Epithelial cell of prostate (primary cell): ENCODE results near the gene TNFRSF13B.
"Not testable (repeated sequence)": the region's sequence is repeated elsewhere in the genome, so short reads cannot be mapped to it uniquely, and the experiment has no call there.

ENCODE experiments used
- DNase-seq: peaks from one replicate; pipeline ENCODE4 v3.0.0-alpha.2; 2011; ENCODE audit warnings: low read depth, low spot score
- H3K27ac ChIP-seq: fragments of 450-650 bp; 2 replicates; pipeline ENCODE4 v1.5.1; 2017; ENCODE audit warnings: mild to moderate bottlenecking

TNFRSF13B gene

DNA sequence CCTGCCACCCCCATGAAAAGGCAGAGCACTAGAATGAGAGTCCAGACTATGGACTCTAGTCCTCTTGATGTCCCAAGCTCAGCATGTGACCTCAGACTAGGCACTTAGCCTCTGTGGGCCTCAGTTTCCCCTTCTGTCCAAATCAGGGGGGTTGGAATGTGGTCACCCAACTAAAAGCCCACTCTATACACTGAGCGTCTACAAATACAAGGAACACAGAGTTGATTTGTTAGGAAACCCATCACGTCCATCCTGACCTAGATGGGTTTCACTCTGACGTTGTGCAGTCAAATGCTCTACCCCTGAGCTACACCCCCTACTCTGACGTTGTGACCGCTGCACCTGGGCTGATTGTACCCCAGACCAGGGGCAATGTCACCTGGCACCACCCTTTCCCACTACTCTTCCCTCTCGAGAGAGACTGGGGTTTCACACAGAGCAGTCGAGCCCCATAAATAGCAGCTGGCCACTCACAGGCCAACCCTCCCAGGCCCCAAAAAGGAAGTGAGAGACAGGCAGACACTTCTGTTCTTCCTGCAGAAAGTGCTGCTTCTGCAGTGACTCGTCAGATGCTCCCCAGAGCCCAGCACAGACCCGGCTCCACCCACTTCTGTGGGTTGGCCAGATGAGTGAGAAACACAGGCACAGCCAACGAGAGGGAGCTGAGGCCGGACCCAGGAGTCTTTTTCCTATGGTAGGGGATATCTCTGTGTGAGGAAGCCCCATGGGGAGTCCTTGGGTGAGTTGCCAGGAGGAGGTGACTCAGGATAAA is 16.1 kb upstream of the TNFRSF13B start:
- no peak for DNase-seq
- no peak overlapping the region for H3K27ac ChIP-seq

DNA sequence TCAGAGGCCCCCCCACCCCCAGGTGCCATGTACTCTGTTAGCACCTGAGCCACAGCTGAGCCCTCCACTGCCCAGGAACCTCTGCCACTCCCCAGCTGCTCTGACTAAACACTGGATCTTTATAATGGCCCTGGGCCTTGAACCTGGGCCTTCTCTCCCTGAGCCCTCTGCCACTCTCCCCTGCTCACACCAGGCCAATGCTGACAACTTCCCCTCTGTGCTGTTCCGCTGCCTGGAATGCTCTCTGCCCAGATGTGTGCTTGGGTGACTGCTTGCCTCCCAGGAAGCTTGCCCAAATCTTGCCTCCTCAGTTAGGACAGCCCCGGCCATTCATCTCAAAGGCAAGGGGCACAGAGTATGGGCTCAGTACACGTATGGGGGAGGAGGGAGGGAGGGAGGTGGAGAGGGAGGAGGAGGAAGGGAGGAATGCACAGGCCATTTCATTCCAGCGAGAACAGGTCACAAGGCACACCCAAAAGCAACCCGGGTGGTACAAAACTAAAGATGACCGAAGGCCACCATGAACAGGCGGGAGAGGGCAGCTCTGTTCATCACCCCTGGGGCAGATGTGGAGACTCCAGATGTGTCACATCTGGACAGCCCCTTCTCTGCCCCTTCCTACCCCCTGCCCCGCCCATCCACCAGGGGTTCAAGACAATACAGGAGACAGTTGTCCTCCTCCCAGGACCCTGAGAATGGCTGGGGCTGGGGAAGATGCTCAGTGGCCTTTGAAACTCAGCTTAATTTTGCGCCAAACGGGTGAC is 15.3 kb upstream of the TNFRSF13B start:
- H3K27ac ChIP-seq, result no peak overlapping the region
- no peak for DNase-seq

DNA sequence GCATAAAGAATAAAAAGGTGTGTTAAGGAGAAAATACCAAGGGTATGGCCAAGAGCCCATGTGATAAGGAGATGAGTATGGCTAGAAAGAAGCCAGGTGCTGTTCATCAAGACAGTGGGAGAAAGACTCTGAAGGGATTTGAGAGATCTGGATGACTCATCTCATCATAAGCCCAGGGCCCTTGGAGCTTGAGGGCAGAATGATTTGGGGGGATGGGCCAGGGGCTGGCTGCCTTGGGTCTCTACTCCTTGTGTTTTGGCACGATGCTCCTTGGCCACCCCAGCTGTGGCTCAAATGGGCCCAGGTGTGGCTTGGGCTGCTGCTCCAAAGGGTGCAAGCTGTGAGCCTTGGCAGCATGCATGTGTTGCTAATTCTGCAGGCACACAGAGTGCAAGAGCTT is 14.5 kb upstream of the TNFRSF13B start:
- DNase-seq, result no peak
- no peak overlapping the region for H3K27ac ChIP-seq

DNA sequence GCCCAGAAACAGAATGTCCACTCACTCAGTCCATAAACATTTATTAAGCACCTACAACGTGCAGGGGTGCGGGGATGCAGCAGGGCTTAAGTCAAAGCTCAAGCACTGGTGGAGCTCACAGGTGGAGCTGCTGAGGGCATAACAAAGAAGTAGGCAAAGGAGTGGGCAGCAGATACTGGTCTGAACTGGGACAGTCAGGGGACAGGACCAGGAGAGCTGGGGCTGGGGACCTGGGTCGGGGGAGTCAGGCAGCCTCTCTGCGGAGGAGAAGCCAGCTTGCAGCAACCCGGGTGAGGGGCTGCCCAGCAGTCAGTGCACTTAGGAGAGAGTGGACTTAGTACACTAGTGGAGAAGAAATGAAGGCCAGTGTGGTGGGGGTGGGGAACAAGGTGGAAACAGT is 10.0 kb upstream of the TNFRSF13B start:
- DNase-seq, result no peak
- H3K27ac ChIP-seq, result no peak overlapping the region

DNA sequence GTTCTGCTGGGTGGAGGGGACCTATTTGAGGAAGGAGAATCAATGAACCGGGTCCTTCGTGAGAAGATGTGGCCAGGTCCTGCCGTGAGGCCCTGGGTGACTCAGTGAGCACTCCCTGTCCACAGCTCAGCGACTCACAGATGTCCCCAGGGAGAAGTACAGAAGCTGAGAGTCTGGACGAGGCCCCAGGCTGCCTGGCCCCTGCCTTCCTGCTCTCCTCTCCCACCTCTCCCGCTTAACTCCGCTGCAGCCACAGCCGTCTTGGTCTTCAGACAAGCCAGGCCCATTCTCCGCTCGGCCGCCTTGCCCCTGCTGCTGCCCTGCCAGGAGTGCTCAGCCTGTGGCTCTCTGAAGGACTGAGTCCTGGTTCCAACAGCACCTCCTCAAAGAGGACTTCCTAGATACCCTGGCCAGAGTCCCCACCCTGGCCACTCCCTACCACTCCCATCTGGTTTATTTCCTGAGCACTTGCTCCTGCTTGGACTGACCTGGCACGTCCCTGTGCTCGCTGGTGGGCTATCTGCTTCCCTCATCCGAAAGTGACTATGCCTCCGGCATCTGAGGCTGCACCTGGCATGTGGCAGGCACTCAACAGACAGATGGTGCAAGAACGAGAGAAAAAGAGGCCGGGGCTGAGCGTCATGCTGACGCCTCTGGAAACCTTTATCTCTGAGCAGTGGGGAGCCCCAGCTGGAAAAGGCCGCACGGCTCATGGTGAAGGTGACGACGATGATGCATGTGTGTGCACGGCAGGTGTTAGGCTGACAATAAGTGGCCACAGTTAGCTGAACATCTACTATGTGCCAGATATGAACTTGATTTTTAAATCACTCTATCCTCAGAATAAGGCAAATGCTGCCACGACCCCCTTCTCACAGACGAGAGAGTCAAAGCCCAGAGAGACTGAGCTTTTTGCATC is 9.2 kb upstream of the TNFRSF13B start:
- no peak overlapping the region for H3K27ac ChIP-seq
- no peak for DNase-seq

DNA sequence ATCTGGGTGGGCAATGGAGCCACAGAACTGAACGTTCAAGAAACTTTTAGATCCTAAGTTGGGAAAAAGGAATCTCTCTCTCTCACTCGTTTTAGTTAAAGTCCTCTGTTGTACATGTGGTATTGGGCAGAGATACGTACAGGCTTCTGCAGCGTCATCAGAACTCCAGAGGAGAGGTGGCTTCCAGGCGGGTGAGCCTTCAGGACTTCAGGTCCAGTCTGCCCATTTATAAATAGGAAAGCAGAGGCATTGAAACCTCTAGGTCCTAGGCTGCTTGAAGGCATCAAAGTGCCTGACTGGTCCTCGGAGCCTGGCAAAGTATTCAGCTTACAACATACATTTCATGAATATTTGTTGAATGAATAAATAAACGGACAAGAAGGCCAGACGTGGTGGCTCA is 8.1 kb upstream of the TNFRSF13B start:
- no peak overlapping the region for H3K27ac ChIP-seq
- DNase-seq, result no peak

DNA sequence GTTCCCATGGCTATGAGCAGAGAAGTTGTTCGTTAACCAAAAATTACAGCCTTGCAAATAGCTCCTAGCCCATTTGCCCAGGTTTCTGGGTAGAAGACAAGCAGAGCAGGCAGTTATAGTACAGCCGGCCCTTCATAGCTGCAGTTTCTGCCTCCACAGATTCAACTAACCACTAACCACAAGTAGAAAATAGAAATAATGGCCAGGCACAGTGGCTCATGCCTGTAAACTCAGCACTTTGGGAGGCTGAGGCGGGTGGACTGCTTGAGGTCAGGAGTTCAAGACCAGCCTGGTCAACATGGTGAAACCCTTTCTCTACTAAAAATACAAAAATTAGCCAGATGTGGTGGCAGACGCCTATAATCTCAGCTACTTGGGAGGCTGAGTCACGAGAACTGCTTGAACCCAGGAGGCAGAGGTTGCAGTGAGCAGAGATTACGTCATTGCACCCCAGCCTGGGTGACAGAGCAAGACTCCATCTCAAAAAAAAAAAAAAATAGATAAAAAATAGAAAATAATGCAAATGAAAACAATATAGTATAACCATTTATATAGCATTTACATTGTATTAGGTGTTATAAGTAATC is 7.4 kb upstream of the TNFRSF13B start:
- not testable (repeated sequence) for H3K27ac ChIP-seq, DNase-seq

DNA sequence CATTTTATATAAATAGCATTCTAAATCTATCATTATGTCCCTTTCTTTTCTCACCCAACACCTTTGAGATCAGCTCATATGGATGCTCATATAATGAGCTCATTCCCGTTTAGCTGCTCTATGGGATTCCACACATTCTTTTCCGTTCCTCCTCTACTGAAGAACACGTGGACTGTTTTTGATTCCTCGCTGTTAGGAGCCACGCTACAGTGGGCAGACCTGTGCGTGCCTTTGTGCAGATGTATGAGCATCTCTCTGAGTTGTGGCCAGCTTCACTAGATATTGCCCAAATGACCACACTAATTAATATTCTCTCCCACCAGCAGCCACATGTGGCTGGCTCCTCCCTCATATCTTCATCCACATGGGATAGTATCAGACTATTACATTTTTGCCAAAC is 6.0 kb upstream of the TNFRSF13B start:
- DNase-seq, result no peak
- H3K27ac ChIP-seq, result no peak overlapping the region

DNA sequence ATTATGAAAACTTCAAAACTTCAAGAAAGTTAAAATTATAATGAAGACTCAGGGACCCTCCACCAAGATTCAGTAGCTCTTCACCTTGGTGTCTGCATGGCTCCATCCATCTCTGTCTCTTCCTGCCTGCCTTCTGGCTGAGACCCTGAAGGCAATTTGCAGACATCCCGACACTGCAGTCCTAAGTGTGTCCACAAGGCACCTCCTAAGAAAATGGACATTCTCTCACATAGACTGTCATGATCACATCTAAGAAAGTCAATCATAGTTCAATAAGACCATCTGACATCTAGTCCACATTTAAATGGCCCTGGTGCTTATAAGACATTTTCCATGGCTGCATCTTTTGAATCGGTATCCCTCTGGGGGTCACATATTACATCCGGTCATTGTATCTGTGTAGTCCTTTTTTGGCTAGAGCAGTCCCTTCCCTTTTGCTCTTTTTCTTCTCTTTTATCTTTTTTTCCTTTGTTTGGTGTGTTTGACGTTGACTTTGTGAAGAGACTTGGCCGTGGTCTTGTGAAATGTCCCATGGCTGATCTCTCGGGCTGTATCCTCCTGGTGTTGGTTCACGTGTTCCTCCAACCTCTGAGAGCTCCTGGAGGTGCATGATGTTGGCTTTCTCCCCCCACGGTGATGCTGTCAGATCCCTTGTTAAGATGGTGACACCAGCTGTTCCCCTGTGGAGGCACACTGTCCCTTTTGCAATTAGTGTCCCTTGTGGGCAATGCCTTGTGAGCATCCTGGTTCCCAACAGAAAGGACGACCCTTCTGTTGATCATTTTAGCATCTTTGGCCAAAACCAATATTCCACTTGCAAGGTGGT is 5.0 kb upstream of the TNFRSF13B start:
- DNase-seq, result no peak
- H3K27ac ChIP-seq, result no peak overlapping the region

DNA sequence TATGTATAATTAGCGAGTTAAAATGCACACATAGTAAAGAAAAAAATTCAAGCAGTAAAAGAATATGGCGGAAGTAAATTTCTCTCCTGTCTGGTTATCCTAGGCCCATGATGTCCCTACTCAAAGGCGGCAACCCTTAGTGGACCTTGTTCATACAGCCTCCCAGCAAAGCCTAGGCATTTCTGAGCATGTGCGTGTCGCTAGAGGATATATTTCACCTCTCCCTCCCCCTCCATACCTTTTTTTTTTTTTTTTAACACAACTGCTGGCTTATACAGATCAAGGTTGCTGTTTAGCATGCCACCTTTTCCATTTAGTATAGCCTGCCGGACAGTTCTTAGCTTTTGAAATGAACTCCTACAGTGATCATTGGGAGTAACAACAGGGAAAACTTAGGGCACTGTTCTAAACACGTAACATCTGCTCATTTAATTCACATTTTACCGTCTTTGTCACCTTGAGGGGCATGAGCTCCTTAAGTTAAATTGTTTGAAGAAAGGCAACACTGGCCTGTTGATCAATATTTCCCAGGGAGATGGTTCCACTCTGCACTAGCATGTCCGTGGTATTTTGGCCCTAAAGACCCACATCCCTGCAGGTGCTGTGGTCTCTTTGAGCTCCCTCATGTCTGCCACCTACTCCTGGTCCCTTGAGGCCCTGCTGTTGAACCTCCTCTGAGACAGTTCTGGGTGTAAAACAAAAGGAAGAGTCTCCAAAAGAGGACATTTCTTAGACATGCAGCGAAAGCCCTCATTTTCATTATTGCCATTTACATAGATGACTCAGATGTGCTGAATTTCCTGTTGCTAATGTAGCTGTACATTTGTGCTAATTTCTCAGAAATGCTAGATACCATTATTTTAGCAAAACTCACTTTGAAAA is 4.1 kb upstream of the TNFRSF13B start:
- no peak overlapping the region for H3K27ac ChIP-seq
- DNase-seq, result no peak

DNA sequence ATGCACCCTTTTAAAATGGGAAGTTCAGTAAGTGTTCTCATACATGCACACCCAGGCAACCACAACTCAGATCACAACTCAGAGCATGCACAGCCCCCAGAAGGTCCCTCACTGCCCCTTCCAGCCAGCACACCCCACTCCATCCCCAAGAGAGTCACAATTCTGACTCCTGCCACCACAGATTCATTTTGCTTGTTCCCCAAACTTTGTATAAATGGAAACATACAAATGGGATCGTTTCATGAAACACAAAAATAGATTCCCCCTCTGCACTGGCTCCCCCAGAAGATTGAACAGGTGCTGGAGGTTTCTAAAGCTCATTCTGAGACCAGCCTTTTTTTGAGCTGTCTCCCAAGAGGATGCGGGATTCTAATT is 3.3 kb upstream of the TNFRSF13B start:
- DNase-seq, result no peak
- no peak overlapping the region for H3K27ac ChIP-seq

DNA sequence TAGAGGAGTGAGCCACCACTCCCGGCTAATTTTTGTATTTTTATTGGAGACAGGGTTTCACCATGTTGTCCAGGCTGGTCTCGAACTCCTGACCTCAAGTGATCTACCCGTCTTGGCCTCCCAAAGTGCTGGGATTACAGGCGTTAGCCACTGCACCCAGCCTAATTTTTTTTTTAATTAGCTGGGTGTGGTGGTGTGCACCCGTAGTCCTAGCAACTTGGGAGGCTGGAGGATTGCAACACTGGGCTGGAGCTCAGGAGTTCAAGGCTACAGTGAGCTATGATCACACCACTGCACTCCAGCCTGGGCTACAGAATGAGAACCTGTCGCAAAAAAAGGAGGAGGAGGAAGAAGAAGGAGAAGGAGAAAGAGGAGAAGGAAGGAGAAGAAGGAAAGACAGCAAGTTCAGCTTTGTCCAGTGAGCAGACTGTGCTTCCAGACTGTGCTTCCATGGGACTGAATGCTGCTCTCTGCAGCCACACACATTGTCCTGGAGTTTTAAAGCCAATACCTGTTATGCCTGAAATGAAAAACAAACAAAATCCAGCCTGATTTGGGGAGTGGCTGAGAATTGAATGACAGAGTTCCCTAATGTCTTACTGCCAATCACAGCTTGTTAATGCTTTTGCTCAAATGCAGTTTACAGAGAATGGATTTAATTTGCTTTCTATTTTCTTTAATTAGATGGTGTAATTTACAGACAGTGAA is 2.8 kb upstream of the TNFRSF13B start:
- DNase-seq, result no peak
- H3K27ac ChIP-seq, result no peak overlapping the region

DNA sequence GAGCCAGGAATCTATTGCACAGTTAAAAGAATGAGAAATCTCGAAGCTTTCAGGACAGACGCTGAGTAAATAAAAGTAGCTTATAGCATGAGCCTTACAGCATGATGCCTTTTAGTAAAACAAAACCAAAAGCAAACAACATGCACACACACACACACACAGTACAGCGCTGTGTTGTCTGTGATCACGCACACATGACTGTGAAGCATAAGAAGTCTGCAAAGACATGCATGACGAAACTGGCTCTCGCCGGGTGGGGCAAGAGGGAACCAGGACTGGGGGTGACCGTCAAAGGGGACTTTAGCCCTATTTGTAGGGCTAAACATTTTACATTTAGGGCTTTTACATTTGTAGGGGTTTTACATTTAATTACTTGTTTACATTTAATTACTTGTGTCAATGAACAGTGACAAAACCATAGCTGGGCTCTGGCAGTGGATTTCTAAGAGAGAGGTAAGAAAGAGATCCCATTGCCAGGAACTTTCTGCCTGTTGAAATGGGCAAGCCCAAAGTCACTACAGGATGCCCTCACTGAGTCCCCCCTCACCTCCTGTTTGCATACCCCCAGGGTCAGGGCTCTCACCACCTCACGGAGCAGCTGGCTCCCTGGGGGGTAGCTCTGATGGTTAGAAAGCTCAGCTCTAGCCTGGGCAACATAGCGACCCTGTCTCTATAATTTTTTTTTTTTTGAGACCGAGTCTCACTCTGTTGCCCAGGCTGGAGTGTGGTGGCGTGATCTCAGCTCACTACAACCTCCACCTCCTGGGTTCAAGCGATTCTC is 2.0 kb upstream of the TNFRSF13B start:
- no peak overlapping the region for H3K27ac ChIP-seq
- DNase-seq, result no peak

DNA sequence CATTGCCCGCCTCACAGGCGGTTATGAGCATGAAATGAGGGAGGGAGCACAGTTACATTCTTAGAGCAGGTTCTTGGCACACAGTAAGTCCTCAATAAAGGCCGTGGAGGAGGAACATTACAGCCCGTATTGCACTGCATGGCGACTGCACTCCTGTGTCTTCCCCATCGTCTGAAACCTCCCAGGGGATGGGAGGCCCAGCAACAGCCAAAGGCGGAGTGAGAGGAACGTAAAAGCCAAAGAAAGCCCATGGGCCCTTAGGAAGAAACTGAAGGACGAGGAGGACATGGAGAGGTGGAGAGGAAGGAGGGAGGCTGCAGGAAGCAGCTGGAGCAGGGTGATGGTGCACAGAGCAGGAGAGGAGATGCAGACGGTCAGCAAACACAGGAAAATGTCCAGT is 1.1 kb upstream of the TNFRSF13B start:
- not testable (repeated sequence) for DNase-seq, H3K27ac ChIP-seq

DNA sequence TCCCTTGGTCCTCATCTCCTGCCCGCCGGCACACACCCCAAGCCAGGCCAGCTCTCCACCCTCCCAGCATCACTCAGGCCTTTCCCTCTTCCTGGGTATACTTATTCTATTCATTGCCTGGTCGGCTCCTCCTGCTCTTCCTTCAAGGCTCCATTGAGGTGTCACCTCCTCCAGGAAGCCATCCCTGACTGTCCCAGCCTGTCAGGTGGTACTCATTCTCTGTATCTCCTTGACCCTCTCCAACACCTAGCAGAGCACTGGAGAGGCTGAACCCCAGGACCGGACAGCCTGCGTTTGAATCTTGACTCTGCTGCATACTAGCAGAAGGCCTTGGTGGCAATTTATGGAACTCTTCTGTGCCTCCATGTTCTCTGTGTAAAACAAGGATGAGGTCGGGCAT is 428 bp upstream of the TNFRSF13B start:
- DNase-seq, result no peak
- no peak overlapping the region for H3K27ac ChIP-seq

DNA sequence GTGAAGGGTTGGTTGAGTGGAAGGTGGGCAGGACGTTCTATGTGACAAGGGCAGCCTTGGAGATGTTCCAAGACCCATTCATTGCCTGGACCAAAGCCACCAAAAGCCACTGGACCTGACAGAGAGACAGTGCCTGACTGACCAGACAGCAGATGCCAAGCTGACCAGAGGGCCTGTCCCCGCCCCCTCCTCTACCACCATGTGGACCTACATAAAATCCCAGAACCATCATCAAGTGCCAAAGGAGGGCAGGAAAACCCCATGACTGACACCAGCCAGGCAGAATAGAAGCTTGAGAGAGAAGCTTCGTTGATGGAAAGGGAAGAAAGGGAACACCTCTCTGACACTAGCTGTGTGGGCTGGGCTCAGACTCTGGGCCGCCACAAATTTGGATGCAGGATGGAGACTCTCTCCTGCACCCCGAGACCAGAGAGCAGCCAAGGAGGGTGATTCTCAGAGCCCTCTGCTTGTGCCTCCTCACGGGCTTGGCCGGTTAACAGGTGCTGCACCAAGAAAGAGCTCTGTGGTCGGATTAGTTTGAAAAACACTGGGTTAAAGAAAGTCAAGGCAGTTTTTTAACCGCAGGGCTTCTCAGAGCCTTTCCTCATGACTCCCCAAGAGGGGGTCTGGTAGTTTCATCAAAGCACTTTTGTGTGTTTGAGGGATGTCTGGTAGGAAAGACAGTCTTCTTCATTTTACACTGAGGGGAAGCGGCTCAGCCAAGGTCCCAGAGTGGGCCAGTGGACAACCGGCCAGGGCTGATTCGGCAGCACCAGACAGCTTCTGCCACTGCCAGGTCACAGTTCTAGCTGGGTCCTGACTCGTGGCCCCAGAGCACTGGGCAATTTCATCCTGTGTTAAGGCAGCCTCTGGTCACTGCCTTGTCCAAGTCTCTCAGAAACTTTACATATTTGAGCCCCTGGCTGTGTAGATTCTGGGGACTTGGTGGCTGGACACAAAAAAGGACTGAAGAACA is 1.7 kb downstream of the TNFRSF13B start:
- no peak for DNase-seq
- H3K27ac ChIP-seq, result no peak overlapping the region
